ENCODE measurements around the gene NBAS. TPM values are rescaled to one million over a fixed set of nuclear protein-coding genes. Genes with fewer than 3 reads are reported as not detected.

Gene NBAS
- total RNA-seq (2014; rRNA removed; shearing (Covaris generic); ENCODE audit: low replicate concordance): 19.7 and 28.8 TPM in 2 replicates

- in situ Hi-C loops (cut with HindIII; ENCODE audit: low pct_unique_long_range_greater_than_20kb, low sequenced_read_pairs): no loop called here
- DNase-seq (ENCODE audit: low read depth): peak; percentile 81
Measured at GRCh38 chr2:15560988-15561573, at the start of gene NBAS. TSS of gene NBAS (minus strand) at chr2:15561334. CDS start at chr2:15561304, 30 bp downstream.

- DNase-seq (ENCODE audit: low read depth): no peak
- in situ Hi-C loops (cut with HindIII; ENCODE audit: low pct_unique_long_range_greater_than_20kb, low sequenced_read_pairs): no loop called here
Measured at GRCh38 chr2:15610430-15610952, 49.4 kb upstream of the NBAS start.

GRCh38 chr2:15609341-15610042 lies 48.4 kb upstream of the NBAS start:
- DNase-seq (ENCODE audit: low read depth): no peak
- in situ Hi-C loops (cut with HindIII; ENCODE audit: low pct_unique_long_range_greater_than_20kb, low sequenced_read_pairs): no loop called here

GRCh38 chr2:15608392-15608761 lies 47.2 kb upstream of the NBAS start:
- peak; percentile 38 for DNase-seq (ENCODE audit: low read depth)
- in situ Hi-C loops (cut with HindIII; ENCODE audit: low pct_unique_long_range_greater_than_20kb, low sequenced_read_pairs): no loop called here

- in situ Hi-C loops (cut with HindIII; ENCODE audit: low pct_unique_long_range_greater_than_20kb, low sequenced_read_pairs): no loop called here
- DNase-seq (ENCODE audit: low read depth): no peak
Measured at GRCh38 chr2:15607709-15608391, 46.7 kb upstream of the NBAS start.

- DNase-seq (ENCODE audit: low read depth): no peak
- in situ Hi-C loops (cut with HindIII; ENCODE audit: low pct_unique_long_range_greater_than_20kb, low sequenced_read_pairs): no loop called here
Measured at GRCh38 chr2:15606481-15607441, 45.6 kb upstream of the NBAS start.

- no peak for DNase-seq (ENCODE audit: low read depth)
- in situ Hi-C loops (cut with HindIII; ENCODE audit: low pct_unique_long_range_greater_than_20kb, low sequenced_read_pairs): no loop called here
Measured at GRCh38 chr2:15605721-15606120, 44.6 kb upstream of the NBAS start.

GRCh38 chr2:15603948-15604347 lies 42.8 kb upstream of the NBAS start:
- in situ Hi-C loops (cut with HindIII; ENCODE audit: low pct_unique_long_range_greater_than_20kb, low sequenced_read_pairs): no loop called here

GRCh38 chr2:15603044-15603765 lies 42.1 kb upstream of the NBAS start:
- DNase-seq (ENCODE audit: low read depth): no peak
- in situ Hi-C loops (cut with HindIII; ENCODE audit: low pct_unique_long_range_greater_than_20kb, low sequenced_read_pairs): no loop called here

More at GRCh38 chr2:15603948-15604347, 42.8 kb upstream of the NBAS start:
- no peak for DNase-seq (ENCODE audit: low read depth)

- in situ Hi-C loops (cut with HindIII; ENCODE audit: low pct_unique_long_range_greater_than_20kb, low sequenced_read_pairs): no loop called here
- no peak for DNase-seq (ENCODE audit: low read depth)
Measured at GRCh38 chr2:15602393-15602792, 41.3 kb upstream of the NBAS start.

- in situ Hi-C loops (cut with HindIII; ENCODE audit: low pct_unique_long_range_greater_than_20kb, low sequenced_read_pairs): no loop called here
- DNase-seq (ENCODE audit: low read depth): no peak
Measured at GRCh38 chr2:15601681-15602080, 40.5 kb upstream of the NBAS start.

GRCh38 chr2:15599994-15600393 lies 38.9 kb upstream of the NBAS start:
- in situ Hi-C loops (cut with HindIII; ENCODE audit: low pct_unique_long_range_greater_than_20kb, low sequenced_read_pairs): no loop called here

GRCh38 chr2:15596968-15597367 lies 35.8 kb upstream of the NBAS start:
- DNase-seq (ENCODE audit: low read depth): no peak
- in situ Hi-C loops (cut with HindIII; ENCODE audit: low pct_unique_long_range_greater_than_20kb, low sequenced_read_pairs): no loop called here

More at GRCh38 chr2:15599994-15600393, 38.9 kb upstream of the NBAS start:
- DNase-seq (ENCODE audit: low read depth): no peak

GRCh38 chr2:15596350-15596749 lies 35.2 kb upstream of the NBAS start:
- DNase-seq (ENCODE audit: low read depth): no peak
- in situ Hi-C loops (cut with HindIII; ENCODE audit: low pct_unique_long_range_greater_than_20kb, low sequenced_read_pairs): no loop called here

- in situ Hi-C loops (cut with HindIII; ENCODE audit: low pct_unique_long_range_greater_than_20kb, low sequenced_read_pairs): no loop called here
- DNase-seq (ENCODE audit: low read depth): no peak
Measured at GRCh38 chr2:15595936-15596335, 34.8 kb upstream of the NBAS start.

GRCh38 chr2:15595342-15595905 lies 34.3 kb upstream of the NBAS start:
- in situ Hi-C loops (cut with HindIII; ENCODE audit: low pct_unique_long_range_greater_than_20kb, low sequenced_read_pairs): no loop called here
- no peak for DNase-seq (ENCODE audit: low read depth)

All from Caki2 (cell line).